ENCODE results near the gene PTPN14. TPM values are rescaled to one million over a fixed set of nuclear protein-coding genes. Genes with fewer than 3 reads are reported as not detected.

The PTPN14 gene
- total RNA-seq, 2 donors from 2014 or later: 36.9 to 51.5 TPM

DNA sequence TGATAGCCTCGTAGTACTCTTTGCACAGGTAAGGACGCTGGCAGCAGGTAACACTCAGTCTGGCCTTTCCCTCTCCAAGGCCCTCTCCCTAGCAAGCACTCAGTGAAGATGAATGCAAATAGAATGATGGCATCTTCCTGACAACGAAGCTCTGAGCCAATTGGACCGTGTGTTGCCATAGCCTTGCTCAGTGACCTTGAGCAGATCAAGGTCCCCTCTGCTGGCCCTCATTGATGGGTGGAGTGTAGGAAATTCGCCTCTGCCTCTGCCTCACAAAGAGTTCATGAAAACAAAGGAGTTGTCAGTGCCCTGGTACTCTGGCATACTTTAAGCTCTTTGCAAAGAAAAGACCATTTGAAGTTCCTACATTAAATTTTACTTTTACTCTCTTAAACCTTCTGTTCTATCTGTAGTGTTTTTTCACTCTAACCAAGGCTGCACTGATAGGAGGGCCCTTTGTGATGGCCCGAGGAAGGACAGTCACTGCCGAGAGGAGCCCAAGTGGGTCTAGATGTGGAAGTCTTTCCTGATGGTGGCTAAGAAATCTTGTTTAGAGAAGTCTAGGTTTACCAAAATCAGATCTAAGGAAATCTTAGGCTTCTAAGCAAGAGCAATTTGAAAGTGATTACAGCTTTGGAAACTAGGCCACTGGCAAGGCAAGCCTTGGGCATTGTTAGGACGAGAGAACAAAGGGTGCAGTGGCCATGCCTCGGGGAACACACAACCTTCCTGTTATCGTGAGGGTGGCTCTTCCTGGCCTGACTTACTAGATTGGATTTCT lies 232.3 kb downstream of the PTPN14 start:
- no peak for DNase-seq (ENCODE audit: low spot score)
- intact Hi-C loops (cut with DNase I): no loop called here

DNA sequence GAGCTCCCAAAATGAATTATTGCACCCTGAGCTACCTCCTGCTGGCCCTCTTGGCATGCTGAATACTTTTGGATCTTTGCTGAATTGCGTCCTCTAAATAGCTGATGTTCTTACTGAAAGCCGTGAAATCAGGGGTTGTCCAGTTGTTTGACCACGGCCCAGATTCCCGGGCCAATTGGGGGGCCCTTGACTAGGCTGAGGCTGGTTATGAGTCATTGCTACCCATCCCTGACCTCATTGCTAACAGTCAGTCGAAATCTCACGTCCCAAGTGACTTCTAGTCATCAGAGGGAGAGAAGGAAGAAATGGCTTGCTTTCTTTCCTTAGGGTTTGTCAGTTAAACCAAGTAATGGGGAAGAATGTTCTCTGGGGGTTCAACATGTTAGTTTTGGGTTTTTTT lies 233.0 kb downstream of the PTPN14 start:
- no peak for DNase-seq (ENCODE audit: low spot score)
- intact Hi-C loops (cut with DNase I): no loop called here

DNA sequence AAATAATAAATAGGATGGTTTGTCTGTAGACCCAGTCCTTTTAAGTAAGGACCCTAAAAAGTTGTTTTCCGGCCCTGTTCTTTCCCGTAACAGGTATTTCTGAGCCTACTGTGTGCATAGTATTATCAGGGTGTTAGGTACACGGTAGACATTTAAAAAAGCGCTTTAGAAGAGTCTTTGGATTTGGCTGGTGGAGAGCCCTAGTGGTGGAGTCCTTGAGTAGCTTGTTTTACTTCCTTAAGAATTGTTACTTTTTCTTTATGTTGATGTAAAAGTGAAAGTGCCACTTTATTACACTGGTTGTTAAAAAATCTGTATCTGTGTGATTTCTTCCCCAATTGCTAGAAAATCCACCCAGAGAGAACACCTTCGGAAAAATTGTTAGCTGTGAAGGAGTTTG lies 233.7 kb downstream of the PTPN14 start:
- intact Hi-C loops (cut with DNase I): no loop called here

DNA sequence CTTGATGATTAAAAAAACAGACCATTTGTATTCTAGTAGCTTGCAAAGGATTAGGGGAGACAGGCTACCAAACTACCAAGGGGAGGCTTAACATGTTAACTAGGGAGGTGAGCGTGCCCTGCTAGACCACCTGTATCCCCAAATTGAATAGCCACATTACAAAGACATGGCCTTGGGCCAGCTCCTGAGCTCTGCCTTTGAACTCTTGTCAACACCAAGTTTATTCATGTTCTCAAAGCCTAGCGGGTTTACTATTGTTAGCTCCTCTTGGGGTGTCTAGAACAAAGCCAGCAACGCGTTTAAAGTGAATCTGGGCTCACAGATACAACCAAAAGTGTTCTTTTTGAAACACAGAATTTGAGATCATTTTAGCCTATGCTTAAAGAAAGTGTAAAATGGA lies 234.1 kb downstream of the PTPN14 start:
- intact Hi-C loops (cut with DNase I): no loop called here
- no peak for DNase-seq (ENCODE audit: low spot score)

More for the DNA sequence above, 233.7 kb downstream of the PTPN14 start:
- DNase-seq (ENCODE audit: low spot score): no peak

DNA sequence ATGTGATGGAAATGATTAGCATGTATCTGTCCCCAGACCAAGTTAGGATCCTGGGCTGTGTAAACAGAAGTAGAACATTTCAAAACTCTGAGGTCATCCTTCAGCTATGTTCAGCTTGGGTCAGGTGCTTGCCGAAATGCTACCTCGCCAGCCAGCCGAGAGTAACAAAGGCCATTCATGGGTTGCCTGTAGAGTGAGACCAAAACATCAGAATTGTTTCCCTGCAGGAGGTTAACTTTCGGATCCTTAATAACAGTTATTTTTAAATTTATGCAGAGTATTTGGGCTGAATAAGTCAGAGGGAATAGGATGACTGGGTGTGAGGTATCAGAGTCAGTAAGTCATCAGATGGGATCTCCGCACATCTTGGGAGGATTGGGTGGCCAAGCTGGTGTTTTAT lies 234.8 kb downstream of the PTPN14 start:
- intact Hi-C loops (cut with DNase I): no loop called here
- no peak for DNase-seq (ENCODE audit: low spot score)

DNA sequence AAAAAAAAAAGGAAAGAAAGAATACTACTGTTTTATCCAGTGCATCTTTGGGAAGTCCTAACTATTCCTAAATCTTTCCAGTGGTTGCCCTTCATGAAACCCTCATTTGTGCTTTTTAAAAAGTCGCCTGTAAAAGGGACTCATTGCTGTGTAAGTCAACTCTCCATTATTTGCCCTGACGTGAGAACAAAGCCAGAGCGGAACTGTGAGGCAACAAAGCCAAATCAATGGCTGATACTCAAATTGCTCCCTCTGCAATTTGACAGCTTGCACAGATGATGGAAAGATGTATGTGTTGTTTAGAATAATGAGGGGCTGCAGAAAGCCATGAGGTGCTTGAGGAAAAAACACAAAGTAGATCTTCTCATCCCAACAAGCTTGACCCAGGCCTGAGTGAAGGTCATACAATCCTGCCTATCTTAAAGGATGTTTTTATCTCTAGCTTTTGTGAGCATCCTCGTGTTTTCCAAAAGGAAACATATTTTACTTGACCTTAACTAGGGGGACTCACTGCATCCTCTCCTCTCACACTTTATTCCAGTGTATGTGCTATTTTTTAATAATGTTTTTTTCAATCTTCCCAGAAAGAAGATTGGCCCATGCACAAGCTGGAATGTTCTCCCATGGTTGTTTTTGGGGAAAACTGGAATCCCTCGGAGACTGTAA lies 237.1 kb downstream of the PTPN14 start:
- intact Hi-C loops (cut with DNase I): no loop called here
- no peak for DNase-seq (ENCODE audit: low spot score)

DNA sequence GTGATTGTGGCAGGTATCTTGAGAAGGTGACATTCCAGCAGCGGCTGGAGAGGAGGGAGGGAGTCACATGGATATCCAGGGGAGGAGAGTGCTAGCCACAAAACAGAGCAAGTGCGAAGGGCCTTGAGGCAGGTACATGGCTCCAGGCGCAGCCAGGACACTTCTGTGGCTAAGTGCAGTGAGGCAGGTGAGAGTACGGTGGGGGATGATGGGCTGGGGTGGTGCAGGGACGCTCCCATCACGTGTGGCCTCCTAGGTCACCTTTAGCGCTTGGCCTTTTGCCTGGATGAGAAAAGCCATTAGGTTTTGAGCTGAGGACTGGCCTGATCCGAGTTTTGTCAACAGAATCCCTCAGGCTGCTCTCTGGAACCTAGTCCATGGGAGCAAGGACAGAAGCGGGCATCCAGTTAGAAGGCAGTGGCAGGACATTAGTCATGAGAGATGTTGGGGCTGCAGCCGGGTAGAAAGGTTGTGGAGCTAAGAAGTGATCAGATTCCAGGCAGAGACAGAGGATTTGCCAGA lies 238.8 kb downstream of the PTPN14 start:
- intact Hi-C loops (cut with DNase I): no loop called here

DNA sequence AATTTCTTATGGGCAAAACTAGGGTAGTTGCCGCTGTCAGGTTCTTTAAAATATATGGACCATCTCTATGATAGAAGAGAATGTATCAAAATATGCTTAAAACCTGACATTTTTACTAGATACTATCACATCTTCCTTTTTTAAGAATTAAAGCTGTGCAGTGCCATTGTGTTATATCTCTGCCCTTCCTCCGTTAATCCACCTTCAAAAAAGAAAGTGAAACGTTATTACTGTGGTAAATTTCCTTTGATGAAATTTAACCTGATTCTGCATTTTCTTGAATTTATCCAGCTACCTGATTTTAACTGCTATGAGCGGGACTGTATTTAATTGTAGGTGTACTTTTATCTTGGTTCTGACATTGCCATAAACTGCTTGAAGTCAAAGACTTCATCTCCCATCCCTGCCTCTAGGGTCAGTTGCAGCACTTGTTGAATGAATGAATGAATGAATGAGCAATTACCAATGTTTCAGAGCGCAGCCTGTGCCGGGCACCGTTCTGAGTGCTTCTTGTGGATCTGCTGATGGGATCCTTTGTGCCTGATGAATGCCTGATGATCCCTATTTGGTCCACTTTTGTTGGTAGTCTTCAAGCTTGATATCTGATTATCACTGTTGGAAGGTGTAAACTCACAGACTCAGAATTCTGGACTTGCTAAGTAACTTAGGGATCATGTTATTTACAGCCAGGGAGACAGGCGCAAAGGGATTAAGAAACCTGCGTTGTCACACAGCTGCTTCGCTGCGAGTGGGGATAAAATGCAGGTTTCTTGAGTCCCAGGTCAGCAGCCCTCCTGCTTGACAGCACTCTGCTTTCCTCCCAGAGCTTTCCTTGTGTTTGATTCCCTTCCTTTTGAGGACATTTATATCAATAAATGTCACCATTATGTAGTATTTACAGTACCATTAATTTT lies 240.4 kb downstream of the PTPN14 start:
- DNase-seq (ENCODE audit: low spot score): no peak
- intact Hi-C loops (cut with DNase I): no loop called here

More for the DNA sequence above, 238.8 kb downstream of the PTPN14 start:
- no peak for DNase-seq (ENCODE audit: low spot score)

DNA sequence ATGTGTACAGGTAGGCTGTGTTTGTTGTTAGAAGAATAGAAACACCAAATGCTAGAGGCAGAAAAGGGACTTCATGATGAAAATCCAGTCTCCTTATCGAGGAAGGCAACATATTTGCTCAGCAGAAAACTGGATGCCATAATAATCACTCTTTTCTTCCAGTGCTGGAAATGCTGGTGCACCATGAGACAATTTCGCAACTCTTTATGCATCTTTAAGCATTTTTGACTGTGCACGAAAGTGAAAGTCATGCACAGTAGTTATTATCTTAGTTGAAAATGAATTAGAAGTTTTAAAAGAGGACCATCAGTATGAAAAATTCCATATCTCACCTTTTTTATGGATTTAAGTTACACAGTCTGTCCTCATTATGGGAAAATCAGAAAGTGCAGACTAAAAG lies 241.4 kb downstream of the PTPN14 start:
- intact Hi-C loops (cut with DNase I): no loop called here
- no peak for DNase-seq (ENCODE audit: low spot score)

DNA sequence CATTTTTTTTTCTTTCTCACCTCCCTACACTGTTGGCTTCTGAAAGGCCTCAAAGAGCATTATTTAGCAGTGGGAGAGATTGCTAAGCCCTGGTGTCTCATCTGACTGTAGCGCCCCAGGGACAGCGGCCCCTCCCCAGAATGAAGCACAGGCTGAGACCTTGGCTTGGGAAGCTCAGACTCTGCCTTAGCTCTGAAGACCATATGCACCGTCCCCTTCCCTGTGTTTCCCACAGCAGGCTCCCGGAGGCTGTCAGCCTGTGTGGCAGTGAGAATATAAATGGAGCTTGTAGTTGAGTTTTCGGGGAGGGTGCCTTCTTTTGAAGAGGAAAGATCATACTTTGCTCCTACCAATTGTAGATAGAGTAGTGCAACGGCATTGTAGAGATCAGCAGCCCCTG lies 245.1 kb downstream of the PTPN14 start:
- no peak for DNase-seq (ENCODE audit: low spot score)
- intact Hi-C loops (cut with DNase I): no loop called here

DNA sequence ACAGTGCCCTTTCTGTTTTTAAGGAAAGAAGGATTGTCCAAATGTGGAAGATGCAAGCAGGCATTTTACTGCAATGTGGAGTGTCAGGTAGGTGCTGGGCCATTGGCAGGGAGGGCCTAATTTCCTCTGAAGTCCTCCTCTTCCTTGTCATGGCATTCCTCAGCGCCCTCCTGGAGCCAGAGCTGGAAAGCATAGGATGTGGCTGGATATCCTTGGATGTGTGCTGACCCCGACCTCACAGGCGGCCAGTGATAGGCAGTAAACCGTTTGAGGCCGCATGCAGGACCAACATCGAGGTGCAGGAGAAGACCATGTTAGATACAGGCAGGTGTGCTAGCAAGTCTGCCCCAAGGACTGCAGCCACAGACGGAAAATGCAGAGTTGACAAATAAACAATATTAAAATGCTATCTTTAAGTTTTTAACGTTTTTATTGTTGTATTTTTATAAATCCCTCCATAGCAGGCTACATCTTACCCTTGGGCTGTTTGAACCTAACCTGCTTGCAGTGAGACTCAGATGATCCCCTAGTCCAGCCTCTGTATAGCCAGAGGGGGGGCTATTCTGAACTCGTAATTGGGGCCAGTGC lies 246.1 kb downstream of the PTPN14 start:
- intact Hi-C loops (cut with DNase I): no loop called here
- no peak for DNase-seq (ENCODE audit: low spot score)

DNA sequence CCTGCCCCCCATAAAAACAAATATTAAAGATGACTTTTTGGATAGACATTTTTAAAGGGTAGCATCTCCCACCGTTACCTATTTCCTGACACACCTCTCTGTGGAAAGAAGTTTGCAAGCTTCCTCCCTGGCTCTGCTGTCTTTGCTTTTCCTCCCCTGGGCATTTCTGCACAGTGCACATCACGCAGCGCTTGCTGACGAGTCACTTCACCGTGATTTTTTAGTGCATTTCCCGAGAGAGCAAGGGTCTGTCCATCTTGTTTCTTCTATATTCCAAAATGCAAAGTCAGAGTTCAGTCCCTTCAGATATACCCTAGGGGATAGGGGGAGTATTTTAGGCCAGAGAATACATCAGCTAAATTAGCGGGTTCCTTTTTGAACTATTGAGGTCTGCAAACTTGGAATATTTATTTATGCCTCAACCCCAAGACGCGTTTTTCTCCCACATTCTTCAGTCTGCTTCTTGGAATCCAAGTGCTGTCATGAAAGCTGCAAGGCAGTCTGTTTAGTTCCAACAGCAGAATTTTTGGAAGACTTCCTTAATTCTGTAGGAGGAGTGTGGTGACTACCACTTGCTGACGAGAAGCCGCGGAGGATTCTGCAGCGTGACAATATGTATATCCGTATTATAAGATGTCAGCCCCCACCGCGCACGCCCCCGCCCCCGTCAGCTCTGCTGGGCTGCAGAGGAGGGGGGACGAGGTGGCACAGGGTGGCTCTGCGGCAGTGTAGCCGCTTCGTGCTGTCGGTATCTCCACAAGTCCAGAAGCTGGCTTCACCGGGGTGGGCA lies 248.1 kb downstream of the PTPN14 start:
- DNase-seq (ENCODE audit: low spot score): no peak
- intact Hi-C loops (cut with DNase I): no loop called here

DNA sequence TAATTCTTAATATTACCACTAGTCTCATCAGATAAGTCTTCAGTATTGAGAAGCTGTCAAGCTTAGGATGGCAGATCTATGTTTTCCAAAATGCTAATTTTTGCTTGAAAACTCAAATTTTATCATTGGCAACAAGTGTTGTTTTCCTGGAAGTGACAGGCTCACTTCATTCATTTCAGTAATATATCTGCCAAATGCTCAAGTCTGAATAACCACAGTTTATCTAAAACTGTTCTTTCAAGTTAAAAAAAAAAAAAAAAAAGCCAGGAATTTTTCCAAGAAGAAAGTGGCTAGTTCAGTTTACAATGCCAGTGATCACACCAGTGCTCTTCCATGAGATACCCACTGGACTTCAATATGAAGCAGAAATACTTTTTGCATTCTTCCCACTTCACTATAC lies 249.9 kb downstream of the PTPN14 start:
- DNase-seq (ENCODE audit: low spot score): no peak
- intact Hi-C loops (cut with DNase I): no loop called here

DNA sequence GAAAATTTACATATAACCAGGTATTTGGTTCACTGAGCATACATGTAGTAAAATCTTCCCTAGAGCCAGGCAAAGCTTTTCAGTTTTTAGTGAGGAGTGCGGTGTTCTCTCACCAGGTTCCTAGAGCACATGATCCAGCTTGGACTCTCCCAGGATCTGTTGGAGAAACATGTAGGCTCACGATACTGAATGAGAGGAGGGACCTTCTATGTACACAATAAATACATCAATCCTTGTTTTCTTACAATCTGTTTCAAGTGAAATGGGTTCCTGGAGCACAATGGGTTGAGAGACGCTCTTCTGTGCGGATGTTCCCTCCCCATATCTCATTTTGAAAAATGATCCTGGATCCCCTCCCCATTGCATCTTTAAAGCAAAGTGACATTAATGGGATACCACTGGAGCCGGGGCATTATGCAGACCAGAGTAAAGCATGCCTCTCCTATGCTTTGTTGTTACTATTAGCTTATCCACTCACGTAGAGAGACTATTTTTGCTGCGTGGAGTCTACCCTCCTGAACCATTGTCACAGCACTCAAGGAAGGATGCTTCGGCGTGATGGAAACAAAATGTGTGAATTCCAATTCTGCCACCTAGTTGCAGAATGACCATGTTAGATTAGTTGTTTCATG lies 251.1 kb downstream of the PTPN14 start:
- DNase-seq (ENCODE audit: low spot score): no peak
- intact Hi-C loops (cut with DNase I): no loop called here

Measured in posterior vena cava (tissue), 2 donors.